ENCODE measurements around the gene RAC2. TPM values are rescaled to one million over a fixed set of nuclear protein-coding genes. Genes with fewer than 3 reads are reported as not detected.
A peak's percentile ranks its signal among the peaks of the same experiment; 100 is the strongest.

Gene RAC2
- total and polyA plus RNA-seq, 9 of the 15 experiments (the other 6 are each of a cell fraction or from before 2014, with no cell fraction given): 22.7 to 103 (median 43.3) TPM

DNA sequence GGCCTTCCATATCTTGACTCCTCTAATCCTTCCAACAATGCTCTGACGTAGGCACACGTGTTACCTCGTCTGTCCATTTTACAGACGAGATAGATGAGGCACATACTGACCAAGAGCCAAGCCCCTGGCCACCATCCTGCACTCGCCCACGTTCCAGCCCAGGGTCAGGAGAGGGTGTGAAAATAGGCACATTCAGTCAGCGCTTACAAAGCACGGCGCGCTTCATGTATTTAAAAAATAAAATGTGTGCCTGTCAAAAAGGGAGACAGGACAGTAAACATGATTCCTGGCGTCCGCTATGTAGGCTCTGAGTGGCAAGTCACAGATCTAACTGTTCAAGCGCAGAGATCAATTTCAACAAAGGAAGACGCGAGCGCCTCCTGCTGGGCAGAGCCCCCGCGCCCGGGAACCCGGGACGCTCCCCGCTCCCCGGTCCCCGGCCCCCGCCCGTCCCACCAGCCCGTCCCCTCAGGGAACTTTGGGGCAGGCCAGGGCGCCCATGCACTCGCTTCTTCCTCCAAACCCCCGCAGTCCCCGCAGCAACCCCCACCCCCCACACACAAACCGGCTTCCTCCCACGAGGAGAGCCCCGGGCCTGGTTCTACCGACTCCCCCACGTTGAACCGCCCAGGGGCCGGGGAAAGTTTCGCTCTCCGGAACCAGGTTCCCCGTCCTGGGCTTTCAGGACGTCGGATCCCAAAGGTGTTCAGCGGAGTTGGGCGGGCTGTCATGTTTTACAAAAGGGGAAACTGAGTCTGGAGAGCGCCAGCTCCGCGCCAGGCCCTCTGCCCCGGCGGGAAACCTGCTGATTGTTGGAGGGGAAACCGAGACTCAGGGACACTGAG lies 45.6 kb downstream of the RAC2 start (continued):
- TF ChIP-seq, protein P1, sequence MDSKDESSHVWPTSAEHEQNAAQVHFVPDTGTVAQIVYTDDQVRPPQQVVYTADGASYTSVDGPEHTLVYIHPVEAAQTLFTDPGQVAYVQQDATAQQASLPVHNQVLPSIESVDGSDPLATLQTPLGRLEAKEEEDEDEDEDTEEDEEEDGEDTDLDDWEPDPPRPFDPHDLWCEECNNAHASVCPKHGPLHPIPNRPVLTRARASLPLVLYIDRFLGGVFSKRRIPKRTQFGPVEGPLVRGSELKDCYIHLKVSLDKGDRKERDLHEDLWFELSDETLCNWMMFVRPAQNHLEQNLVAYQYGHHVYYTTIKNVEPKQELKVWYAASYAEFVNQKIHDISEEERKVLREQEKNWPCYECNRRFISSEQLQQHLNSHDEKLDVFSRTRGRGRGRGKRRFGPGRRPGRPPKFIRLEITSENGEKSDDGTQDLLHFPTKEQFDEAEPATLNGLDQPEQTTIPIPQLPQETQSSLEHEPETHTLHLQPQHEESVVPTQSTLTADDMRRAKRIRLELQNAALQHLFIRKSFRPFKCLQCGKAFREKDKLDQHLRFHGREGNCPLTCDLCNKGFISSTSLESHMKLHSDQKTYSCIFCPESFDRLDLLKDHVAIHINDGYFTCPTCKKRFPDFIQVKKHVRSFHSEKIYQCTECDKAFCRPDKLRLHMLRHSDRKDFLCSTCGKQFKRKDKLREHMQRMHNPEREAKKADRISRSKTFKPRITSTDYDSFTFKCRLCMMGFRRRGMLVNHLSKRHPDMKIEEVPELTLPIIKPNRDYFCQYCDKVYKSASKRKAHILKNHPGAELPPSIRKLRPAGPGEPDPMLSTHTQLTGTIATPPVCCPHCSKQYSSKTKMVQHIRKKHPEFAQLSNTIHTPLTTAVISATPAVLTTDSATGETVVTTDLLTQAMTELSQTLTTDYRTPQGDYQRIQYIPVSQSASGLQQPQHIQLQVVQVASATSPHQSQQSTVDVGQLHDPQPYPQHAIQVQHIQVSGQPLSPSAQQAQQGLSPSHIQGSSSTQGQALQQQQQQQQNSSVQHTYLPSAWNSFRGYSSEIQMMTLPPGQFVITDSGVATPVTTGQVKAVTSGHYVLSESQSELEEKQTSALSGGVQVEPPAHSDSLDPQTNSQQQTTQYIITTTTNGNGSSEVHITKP (IDR thresholded peaks at IDR 0.05; ENCODE audit: partially characterized antibody): no peak
- TF ChIP-seq HDAC6 (IDR thresholded peaks at IDR 0.05; ENCODE audit: low read depth, low read length) (no peak), STAT5A (IDR thresholded peaks at IDR 0.05; ENCODE audit: borderline replicate concordance, low read length) (no peak), ZNF354B (CRISPR knock-in tag; IDR thresholded peaks at IDR 0.05) (no peak), FOXK2 (conservative IDR thresholded peaks at IDR 0.05 in 1 of 2, IDR thresholded peaks at IDR 0.05 in 1 of 2; ENCODE audit: low read depth in 2 of 2) (0 out of 4 replicates have a peak, but pooled peaks of 1 of the 2 experiments have one; percentile 23), BCL6 (CRISPR knock-in tag; IDR thresholded peaks at IDR 0.05) (no peak), HDGF (IDR thresholded peaks at IDR 0.05) (no peak), ZNF778 (CRISPR knock-in tag; IDR thresholded peaks at IDR 0.05) (no peak), ERF (CRISPR knock-in tag; IDR thresholded peaks at IDR 0.05) (no peak), SMARCE1 (IDR thresholded peaks at IDR 0.05) (no peak), MXI1 (IDR thresholded peaks at IDR 0.05; ENCODE audit: low read depth, low read length) (no peak), GABPB2 (CRISPR knock-in tag; conservative IDR thresholded peaks at IDR 0.05) (no peak), TRIM28 (IDR thresholded peaks at IDR 0.05) (no peak), LCOR (CRISPR knock-in tag; IDR thresholded peaks at IDR 0.05) (0 out of 2 replicates have a peak, but pooled peaks have one; percentile 5)
- TF ChIP-seq, protein P2, sequence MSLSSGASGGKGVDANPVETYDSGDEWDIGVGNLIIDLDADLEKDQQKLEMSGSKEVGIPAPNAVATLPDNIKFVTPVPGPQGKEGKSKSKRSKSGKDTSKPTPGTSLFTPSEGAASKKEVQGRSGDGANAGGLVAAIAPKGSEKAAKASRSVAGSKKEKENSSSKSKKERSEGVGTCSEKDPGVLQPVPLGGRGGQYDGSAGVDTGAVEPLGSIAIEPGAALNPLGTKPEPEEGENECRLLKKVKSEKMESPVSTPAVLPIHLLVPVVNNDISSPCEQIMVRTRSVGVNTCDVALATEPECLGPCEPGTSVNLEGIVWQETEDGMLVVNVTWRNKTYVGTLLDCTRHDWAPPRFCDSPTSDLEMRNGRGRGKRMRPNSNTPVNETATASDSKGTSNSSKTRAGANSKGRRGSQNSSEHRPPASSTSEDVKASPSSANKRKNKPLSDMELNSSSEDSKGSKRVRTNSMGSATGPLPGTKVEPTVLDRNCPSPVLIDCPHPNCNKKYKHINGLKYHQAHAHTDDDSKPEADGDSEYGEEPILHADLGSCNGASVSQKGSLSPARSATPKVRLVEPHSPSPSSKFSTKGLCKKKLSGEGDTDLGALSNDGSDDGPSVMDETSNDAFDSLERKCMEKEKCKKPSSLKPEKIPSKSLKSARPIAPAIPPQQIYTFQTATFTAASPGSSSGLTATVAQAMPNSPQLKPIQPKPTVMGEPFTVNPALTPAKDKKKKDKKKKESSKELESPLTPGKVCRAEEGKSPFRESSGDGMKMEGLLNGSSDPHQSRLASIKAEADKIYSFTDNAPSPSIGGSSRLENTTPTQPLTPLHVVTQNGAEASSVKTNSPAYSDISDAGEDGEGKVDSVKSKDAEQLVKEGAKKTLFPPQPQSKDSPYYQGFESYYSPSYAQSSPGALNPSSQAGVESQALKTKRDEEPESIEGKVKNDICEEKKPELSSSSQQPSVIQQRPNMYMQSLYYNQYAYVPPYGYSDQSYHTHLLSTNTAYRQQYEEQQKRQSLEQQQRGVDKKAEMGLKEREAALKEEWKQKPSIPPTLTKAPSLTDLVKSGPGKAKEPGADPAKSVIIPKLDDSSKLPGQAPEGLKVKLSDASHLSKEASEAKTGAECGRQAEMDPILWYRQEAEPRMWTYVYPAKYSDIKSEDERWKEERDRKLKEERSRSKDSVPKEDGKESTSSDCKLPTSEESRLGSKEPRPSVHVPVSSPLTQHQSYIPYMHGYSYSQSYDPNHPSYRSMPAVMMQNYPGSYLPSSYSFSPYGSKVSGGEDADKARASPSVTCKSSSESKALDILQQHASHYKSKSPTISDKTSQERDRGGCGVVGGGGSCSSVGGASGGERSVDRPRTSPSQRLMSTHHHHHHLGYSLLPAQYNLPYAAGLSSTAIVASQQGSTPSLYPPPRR (CRISPR knock-in tag; IDR thresholded peaks at IDR 0.05; ENCODE audit: borderline replicate concordance): no peak
- TF ChIP-seq, protein P3, sequence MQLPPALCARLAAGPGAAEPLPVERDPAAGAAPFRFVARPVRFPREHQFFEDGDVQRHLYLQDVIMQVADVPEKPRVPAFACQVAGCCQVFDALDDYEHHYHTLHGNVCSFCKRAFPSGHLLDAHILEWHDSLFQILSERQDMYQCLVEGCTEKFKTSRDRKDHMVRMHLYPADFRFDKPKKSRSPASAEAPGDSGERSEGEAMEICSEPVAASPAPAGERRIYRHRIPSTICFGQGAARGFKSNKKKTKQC (CRISPR knock-in tag; IDR thresholded peaks at IDR 0.05): no peak
- TF ChIP-seq, protein P4, sequence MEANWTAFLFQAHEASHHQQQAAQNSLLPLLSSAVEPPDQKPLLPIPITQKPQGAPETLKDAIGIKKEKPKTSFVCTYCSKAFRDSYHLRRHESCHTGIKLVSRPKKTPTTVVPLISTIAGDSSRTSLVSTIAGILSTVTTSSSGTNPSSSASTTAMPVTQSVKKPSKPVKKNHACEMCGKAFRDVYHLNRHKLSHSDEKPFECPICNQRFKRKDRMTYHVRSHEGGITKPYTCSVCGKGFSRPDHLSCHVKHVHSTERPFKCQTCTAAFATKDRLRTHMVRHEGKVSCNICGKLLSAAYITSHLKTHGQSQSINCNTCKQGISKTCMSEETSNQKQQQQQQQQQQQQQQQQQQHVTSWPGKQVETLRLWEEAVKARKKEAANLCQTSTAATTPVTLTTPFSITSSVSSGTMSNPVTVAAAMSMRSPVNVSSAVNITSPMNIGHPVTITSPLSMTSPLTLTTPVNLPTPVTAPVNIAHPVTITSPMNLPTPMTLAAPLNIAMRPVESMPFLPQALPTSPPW (CRISPR knock-in tag; IDR thresholded peaks at IDR 0.05): peak; percentile 63

Measured in K562 (cell line).